MG63 (cell line): ENCODE results near the gene MRTFB. TPM values are rescaled to one million over a fixed set of nuclear protein-coding genes. Genes with fewer than 3 reads are reported as not detected.

Source experiments
- DNase-seq: peaks from one replicate; pipeline ENCODE4 v3.0.0-alpha.2; 2020
- H3K27me3 ChIP-seq: fragments of 250-450 bp; sonication (Bioruptor Pico); 2 replicates; pipeline ENCODE4 v1.5.1; 2020; ENCODE audit warnings: mild to moderate bottlenecking, moderate library complexity
- H3K36me3 ChIP-seq: fragments of 250-450 bp; sonication (Bioruptor Pico); 2 replicates; pipeline ENCODE4 v1.5.1; 2020; ENCODE audit warnings: mild to moderate bottlenecking, moderate library complexity
- H3K4me3 ChIP-seq: fragments of 250-450 bp; sonication (Bioruptor Pico); 2 replicates; pipeline ENCODE4 v1.5.1; 2020; ENCODE audit warnings: mild to moderate bottlenecking, moderate library complexity
- H3K9me3 ChIP-seq: fragments of 250-450 bp; sonication (Bioruptor Pico); 2 replicates; pipeline ENCODE4 v1.5.1; 2020; ENCODE audit warnings: mild to moderate bottlenecking, moderate library complexity
- total RNA-seq: library from RNA; depleted of rRNA; stranded (reverse); fragments of >200 nt; shearing (Covaris generic); gene quantifications from 2 replicates; pipeline ENCODE4 v1.2.3, GENCODE V29; 2014; ENCODE audit warnings: low replicate concordance

MRTFB gene
- total RNA-seq, 1 experiment from 2014 or later, result 1.3 TPM

DNA sequence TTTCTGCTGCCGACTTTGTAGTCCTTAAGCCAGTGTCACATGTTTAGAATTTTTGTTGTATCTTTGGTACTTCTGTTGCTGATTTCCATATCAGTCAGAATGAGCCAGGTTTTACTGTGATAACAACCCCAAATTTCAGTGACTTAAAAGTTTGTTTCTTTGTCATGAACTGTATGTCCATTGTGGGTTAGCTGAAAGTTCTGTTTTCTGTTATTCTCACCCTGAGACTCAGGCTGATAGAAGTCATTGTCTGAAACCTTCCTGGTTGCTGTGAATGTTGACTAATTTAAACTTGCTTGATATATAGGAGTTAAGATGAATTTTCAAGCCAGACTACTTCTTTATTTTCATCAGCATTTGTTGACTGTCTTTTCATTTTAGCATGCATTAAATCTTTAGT lies 68.8 kb downstream of the MRTFB start:
- no peak overlapping the region for H3K4me3 ChIP-seq
- DNase-seq, result no peak
- no peaks in the 10 kb centered on the region for H3K36me3 ChIP-seq
- no peaks in the 10 kb centered on the region for H3K27me3 ChIP-seq
- H3K9me3 ChIP-seq, result peaks cover 2% of the 10 kb centered on the region

DNA sequence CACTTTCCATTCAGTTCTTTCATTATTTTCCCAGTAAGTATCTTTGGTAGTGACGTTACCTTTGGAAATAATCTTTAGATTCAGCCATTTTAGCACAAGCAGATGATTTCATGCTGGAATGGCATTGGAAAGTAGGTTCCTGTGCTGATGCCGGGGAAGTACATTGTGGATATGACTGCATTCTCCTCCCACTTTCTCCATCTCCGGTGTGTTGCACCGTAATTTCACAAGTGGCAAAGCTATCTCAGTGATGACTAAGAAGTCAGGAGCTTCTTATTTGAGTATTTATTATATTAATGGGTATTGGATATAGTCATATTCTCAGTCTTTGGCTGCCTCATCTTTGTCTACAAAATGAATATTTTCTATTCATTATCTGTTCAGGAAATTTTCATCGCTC lies 69.8 kb downstream of the MRTFB start:
- Histone ChIP-seq H3K9me3 (peaks cover 2% of the 10 kb centered on the region), H3K27me3 (no peaks in the 10 kb centered on the region), H3K36me3 (no peaks in the 10 kb centered on the region), H3K4me3 (no peak overlapping the region)
- DNase-seq, result no peak

DNA sequence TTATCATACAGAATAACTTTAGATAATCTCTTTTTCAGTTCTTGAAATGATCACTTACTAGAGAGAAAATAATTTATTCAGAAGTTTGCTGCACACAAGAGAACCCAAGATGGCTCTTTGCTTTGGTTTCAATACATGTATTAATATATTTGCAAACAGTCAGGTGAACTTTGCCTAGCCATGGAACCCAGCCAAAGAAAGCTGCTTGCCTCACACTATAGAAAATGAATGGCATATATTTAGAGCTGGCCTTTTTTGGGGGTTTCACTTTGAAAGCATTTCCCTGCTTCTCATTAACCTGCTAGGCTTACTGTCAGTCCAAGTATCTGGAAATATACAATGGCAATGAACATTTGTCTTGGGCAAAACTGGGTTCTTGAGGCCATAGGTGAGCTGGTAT lies 75.3 kb downstream of the MRTFB start:
- Histone ChIP-seq H3K9me3 (no peaks in the 10 kb centered on the region; the same call in 1 of the 2 replicates), H3K27me3 (no peaks in the 10 kb centered on the region), H3K36me3 (no peaks in the 10 kb centered on the region), H3K4me3 (no peak overlapping the region)
- no peak for DNase-seq

DNA sequence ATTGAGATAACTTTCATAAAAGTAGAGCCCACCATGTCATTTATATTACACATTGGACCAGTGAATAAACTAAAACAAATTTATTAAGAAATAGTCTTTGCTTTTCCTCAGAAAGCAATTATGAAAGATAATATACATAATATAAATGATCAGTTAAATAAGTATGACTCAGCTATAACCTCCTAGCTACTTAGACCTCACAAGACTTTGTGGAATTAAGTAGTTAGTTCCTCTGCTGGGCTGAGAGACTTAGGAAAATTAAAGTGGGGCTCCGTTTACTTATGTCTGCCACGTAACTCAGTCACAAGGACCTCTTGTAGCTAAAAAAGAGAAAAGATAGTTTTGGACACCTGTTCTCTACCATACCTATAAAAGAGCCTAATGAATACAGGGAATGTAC lies 76.9 kb downstream of the MRTFB start:
- no peaks in the 10 kb centered on the region; the same call in 1 of the 2 replicates for H3K9me3 ChIP-seq
- no peak for DNase-seq
- no peak overlapping the region for H3K4me3 ChIP-seq
- H3K27me3 ChIP-seq, result no peaks in the 10 kb centered on the region
- H3K36me3 ChIP-seq, result no peaks in the 10 kb centered on the region

DNA sequence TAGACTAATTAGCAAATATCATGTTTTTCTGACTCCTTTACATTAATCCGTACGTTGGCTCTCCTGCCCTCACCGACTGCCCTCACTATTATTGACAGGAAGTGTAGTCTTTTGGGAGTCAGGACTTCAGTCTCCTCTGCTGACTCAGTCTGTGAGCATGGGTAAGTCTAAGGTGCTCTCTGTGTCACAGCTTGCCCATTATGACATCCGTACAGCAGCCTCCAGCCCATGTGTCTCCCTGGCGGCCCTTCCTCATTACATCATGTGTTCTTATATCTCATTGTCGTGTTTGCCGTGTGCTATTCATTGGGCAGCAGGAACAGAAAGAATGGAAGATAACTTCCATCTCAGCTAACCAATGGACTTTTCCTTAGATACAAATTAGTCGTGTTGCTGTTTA lies 77.5 kb downstream of the MRTFB start:
- Histone ChIP-seq H3K27me3 (no peaks in the 10 kb centered on the region), H3K9me3 (no peaks in the 10 kb centered on the region; the same call in 1 of the 2 replicates), H3K36me3 (no peaks in the 10 kb centered on the region), H3K4me3 (no peak overlapping the region)
- no peak for DNase-seq

DNA sequence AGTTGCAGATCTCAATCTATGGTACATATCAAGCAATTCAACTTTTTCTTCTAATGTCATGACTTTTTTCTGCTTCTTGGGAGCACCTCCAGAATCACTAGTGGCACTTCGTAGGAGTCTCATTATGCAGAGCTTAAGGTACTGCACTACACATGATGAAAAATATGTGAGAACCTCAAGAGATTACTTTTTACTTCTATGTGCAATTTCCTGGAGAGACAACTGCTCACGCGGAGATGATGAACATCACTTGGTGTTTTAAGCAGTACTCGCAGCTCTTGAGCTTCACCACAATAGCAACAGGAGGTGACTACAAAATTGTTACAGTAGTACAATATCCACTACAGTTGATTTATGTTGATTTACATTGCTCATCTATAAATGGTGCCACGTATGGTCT lies 79.7 kb downstream of the MRTFB start:
- H3K4me3 ChIP-seq, result no peak overlapping the region
- no peak for DNase-seq
- H3K36me3 ChIP-seq, result no peaks in the 10 kb centered on the region
- H3K9me3 ChIP-seq, result no peaks in the 10 kb centered on the region
- no peaks in the 10 kb centered on the region for H3K27me3 ChIP-seq

DNA sequence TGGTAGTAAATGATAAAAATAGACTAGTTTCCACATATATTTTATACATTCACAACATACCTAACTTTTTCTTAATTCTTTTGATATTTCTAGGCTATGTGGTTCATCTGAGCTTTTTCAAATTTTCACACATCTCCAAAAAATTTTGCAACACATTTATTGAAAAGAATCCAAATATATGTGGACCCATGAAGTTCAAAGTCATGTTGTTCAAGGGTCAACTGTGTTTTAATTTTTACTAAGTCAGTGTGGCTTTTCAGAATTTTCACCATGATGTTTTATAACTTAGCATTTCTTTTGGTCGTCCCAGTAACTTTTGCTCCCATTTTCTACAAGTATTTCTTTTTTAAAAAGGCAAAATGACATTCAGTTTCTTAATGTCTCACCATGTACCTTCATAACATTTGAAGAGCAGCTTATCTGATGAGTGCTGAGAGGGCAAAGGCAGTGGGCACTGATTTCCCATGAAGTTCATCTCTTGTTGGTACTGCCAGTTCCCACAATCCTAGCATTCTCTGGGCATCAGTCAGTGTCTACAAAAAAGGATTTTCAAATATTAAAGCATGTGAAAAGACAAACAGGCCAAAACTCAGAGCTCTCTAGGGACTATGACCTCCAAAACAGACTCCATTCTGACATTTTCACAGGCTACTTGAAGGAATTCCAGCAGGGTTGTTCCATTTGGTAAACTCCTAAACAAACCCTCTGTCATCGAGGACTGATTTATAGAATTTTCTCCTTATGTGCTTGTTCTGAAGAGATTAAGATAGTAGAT lies 80.3 kb downstream of the MRTFB start:
- no peaks in the 10 kb centered on the region for H3K27me3 ChIP-seq
- H3K36me3 ChIP-seq, result no peaks in the 10 kb centered on the region
- no peak overlapping the region for H3K4me3 ChIP-seq
- DNase-seq, result no peak
- H3K9me3 ChIP-seq, result no peaks in the 10 kb centered on the region

DNA sequence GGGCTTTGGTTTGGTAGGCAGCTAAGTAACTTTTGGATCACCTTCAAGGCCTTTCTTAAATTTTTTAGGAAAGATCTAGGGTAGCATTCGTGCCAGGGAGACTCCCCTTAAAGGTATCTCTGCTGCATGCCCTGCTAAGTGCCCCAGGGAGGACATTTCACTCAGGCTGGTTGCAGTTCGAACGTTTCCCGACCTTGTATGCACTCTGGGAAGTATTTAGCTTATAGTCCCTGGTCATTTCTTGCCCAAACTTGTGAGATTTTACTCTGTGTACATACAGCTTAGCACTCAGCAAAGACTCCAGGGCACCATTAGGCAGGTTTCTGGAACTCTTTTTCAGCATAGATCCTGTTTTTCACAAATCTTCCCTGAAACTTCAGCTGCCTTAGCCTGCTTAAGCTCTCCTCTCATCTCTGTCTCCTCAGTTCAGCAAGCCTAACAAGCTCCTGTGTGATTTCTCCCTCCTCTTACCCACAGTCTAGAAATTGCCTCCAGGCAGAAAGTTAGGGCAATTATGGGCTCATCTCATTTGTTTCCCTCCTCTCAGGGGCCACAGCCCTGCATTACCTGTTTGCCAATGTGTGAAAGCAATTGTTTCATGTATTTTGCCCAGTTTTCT lies 84.6 kb downstream of the MRTFB start:
- H3K36me3 ChIP-seq, result no peaks in the 10 kb centered on the region
- DNase-seq, result no peak
- no peaks in the 10 kb centered on the region for H3K27me3 ChIP-seq
- no peak overlapping the region for H3K4me3 ChIP-seq
- no peaks in the 10 kb centered on the region for H3K9me3 ChIP-seq

DNA sequence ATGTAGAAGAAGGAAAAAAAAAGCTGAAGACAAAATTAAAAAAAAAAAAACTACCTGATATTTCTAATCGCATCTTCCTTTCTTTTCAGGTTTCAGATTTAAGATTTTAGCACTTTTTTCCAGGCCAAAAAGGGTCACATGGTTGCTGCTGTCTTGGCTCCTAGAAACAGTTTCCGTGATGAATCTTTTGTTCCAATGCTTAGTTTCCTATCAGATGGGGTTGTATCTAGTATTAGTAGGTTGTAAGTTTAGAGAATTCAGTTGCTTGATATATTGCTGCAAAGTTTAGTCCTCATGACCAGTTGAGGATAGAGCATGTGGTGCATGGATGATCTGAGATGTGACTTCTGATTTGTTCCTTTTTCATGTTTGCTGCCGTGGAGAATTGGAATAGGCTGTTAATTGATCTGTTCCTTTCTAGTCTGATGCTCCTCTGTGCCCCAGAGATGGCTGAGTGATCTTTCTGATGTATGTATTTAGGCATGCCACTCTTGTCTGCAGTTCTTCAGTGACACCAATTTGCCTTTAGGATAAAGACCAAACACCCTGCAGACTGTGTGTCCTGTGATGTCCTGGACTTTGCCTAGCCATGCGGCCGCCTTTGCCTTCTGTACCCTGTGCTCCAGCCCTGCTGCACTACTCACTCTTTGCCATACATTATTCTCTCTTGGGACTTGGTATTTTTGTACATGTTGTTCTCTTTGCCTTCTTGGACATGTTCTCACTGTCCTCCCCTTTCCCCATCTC lies 94.0 kb downstream of the MRTFB start:
- Histone ChIP-seq H3K4me3 (no peak overlapping the region), H3K9me3 (no peaks in the 10 kb centered on the region), H3K27me3 (no peaks in the 10 kb centered on the region), H3K36me3 (no peaks in the 10 kb centered on the region)
- no peak for DNase-seq

DNA sequence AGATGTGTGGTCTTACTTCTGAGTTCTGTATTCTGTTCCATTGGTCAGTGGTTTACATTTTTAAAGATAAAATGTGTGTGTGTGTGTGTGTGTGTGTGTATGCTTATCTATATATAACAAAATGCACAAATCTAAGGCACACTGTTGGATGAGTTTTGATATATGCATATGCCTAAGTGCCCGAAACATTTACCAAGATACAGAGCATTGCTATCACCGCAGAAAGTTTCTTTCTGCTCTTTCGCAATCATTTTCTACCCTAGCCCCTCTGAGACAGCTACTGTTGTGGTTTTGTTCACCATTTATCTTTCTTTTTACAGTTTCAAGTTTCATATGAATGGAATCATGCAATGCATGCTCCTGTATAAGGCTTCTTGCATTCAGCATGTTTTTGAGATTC lies 97.0 kb downstream of the MRTFB start:
- no peak overlapping the region for H3K4me3 ChIP-seq
- no peaks in the 10 kb centered on the region for H3K36me3 ChIP-seq
- no peaks in the 10 kb centered on the region for H3K9me3 ChIP-seq
- no peaks in the 10 kb centered on the region for H3K27me3 ChIP-seq
- DNase-seq, result no peak

DNA sequence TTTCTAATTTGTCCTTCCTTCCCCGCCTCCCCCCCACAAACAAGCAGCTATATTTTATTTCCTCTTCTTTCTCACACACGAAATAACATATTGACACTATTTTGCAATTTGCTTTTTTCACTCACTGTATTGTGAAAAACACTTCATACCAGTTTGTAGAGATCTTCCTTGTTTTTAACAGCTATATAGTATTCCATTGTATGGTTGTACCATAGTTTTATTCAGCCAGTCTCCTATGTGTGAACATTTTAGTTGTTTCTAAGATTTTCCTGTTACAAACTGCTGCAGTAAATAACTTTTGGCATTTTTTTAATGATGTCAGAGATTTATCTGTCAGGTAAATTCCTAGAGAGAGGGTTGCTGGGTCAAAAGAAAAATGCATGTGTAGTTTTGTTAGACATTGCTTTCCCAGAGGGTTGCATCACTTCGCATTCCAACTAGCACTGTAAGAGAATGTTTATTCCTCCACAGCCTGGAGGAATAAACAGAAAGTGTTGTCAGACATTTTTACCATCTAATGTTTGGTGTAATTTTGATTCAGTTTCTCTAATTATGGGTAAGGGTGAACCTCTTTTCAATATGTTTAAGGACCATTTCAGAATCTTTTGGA lies 101.2 kb downstream of the MRTFB start:
- H3K36me3 ChIP-seq, result no peaks in the 10 kb centered on the region
- no peak overlapping the region for H3K4me3 ChIP-seq
- no peaks in the 10 kb centered on the region for H3K9me3 ChIP-seq
- no peak for DNase-seq
- no peaks in the 10 kb centered on the region for H3K27me3 ChIP-seq

DNA sequence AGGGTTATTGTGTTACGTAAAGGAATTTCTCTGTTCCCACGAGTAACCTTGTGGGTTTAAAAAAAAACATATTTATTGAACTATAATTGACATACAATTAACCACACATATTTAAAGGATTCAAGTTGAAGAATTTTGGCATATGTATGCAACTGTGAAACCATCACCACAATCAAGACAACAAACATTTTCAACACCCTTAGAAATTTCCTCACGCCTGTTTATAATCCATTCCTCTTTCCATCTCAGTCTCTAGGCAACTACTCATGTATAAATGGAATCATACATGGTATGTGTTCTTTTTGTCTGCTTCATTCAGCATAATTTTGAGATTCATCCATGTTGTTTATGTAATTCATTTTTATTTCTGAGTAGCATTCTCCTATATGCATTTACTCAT lies 104.0 kb downstream of the MRTFB start:
- Histone ChIP-seq H3K36me3 (no peaks in the 10 kb centered on the region), H3K27me3 (no peaks in the 10 kb centered on the region), H3K9me3 (no peaks in the 10 kb centered on the region), H3K4me3 (no peak overlapping the region)
- DNase-seq, result no peak

DNA sequence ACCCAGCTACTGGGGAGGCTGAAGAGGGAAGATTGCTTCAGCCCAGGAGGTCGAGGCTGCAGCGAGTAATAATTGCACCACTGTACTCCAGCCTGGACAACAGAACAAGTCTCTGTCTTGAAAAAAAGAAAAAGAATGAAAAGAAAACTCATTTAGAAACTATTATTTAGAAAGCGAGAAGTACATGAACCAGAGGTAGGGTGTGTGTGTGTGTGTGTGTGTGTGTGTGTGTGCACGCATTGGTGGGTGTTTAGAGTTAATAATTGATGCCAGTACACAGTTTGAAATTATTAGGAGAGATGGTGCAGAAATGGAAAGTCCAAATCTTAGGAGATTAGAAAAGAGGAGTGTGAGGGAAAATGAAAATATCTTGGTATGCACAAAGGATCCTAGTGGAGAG lies 106.6 kb downstream of the MRTFB start:
- Histone ChIP-seq H3K9me3 (no peaks in the 10 kb centered on the region), H3K4me3 (no peak overlapping the region), H3K36me3 (no peaks in the 10 kb centered on the region), H3K27me3 (no peaks in the 10 kb centered on the region)
- no peak for DNase-seq

DNA sequence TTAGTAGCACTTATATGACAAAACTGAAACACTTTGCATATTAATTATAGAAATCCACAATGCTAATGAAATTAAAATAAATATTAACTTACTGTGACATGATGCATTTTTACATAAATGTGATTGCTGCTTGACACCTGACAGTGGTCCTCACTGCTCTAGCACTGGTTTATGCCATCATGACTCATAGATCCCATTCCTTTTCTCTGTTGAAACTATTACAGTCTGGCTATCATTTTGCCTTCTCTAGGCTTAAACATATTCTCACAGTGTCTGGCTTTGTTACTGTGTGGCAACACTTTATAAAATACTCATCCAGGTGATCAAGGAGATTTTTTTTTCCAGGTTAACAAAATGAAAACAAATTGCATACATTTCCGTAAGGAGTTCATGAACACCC lies 108.0 kb downstream of the MRTFB start:
- H3K4me3 ChIP-seq, result no peak overlapping the region
- no peaks in the 10 kb centered on the region for H3K27me3 ChIP-seq
- no peaks in the 10 kb centered on the region for H3K36me3 ChIP-seq
- no peak for DNase-seq
- no peaks in the 10 kb centered on the region for H3K9me3 ChIP-seq

DNA sequence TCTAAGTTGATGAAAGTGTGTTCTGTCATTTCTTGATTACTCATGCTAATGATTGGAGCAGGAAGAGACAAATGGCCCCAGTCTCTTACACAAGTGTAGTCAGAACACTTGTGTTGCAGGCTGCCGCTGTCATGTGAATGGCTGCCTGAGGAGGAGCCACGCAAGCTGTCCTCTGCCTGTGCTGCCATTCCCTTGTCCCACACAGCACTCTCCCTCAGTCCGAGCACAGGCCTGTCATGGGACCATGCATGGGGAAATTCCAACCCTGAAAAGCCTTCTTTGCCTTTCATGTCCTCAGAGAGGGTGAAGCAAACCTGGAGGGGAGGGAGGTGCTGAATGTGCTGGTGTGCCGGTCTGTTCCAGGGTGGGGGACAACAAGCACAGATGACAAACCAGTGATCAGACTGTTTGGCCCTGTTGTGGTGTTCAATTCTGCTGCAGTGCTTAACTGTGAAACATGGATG lies 109.4 kb downstream of the MRTFB start:
- H3K4me3 ChIP-seq, result no peak overlapping the region
- no peaks in the 10 kb centered on the region for H3K9me3 ChIP-seq
- H3K27me3 ChIP-seq, result no peaks in the 10 kb centered on the region
- no peaks in the 10 kb centered on the region for H3K36me3 ChIP-seq
- no peak for DNase-seq

DNA sequence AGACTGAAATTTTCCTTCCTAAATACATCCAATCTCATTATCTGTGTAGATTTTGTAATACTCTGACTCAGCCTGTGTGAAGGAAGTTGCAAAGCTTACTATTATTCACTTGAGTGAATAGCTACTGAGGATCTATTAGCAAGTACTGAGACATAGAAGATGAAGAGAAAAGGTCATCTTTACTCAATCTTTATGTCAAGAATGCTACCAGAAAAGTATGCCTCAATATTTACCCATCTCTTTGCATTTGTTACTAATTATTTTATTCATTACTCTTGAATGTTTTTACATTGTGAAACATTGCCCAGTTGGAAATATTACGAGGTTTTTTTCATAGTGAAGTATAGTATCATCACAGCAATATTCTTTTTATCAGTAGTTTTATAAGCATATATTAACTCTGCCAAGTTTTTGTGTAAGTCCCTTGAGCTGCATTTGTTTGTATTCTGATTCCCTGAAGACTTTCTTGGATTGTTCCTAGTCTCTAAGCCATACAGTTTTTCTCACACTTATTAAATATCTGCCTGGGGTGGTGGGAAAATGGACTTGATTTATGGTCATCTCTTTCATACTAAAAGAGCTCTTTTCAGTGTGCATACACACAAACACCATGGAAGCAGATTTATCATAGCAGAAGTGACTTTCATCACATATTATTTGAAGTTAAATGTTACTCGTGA lies 110.4 kb downstream of the MRTFB start:
- no peak for DNase-seq
- H3K27me3 ChIP-seq, result no peaks in the 10 kb centered on the region
- no peaks in the 10 kb centered on the region for H3K9me3 ChIP-seq
- no peak overlapping the region for H3K4me3 ChIP-seq
- H3K36me3 ChIP-seq, result no peaks in the 10 kb centered on the region

DNA sequence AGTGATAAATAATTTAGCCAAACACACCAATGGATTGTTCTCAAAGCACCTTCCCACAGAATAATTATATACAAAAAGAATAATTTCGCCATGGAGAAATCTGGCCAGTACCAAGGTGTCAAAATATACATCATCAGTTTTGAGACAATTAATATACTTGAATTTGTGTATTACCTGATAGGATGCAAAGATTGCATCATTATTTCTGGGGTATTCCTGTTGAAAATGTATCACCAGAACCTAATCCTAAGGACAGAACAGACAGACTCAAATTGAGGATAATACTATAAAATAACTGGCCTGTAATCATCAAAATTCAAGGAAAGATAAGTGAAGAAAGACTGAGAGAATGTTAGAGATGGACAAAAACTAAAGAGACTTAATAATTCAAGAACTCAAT lies 111.9 kb downstream of the MRTFB start:
- no peak for DNase-seq
- Histone ChIP-seq H3K9me3 (no peaks in the 10 kb centered on the region), H3K27me3 (no peaks in the 10 kb centered on the region), H3K36me3 (no peaks in the 10 kb centered on the region), H3K4me3 (no peak overlapping the region)
